ENCODE results near the gene ATP2A1.
A peak's percentile ranks its signal among the peaks of the same experiment; 100 is the strongest.

The ATP2A1 gene

DNA sequence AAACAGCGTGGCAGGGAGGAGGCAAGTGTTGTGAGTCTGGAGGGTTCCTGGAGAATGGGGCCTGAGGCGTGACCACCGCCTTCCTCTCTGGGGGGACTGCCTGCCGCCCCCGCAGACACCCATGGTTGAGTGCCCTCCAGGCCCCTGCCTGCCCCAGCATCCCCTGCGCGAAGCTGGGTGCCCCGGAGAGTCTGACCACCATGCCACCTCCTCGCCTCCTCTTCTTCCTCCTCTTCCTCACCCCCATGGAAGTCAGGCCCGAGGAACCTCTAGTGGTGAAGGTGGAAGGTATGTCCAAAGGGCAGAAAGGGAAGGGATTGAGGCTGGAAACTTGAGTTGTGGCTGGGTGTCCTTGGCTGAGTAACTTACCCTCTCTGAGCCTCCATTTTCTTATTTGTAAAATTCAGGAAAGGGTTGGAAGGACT, 53.5 kb downstream of the ATP2A1 start, which contains the start of gene CD19:
Gene CD19 (plus strand): TSS at position 171 of the 425 bp plus-strand sequence. CDS start 30 bp downstream, at position 201.
- TF ChIP-seq, protein P1, sequence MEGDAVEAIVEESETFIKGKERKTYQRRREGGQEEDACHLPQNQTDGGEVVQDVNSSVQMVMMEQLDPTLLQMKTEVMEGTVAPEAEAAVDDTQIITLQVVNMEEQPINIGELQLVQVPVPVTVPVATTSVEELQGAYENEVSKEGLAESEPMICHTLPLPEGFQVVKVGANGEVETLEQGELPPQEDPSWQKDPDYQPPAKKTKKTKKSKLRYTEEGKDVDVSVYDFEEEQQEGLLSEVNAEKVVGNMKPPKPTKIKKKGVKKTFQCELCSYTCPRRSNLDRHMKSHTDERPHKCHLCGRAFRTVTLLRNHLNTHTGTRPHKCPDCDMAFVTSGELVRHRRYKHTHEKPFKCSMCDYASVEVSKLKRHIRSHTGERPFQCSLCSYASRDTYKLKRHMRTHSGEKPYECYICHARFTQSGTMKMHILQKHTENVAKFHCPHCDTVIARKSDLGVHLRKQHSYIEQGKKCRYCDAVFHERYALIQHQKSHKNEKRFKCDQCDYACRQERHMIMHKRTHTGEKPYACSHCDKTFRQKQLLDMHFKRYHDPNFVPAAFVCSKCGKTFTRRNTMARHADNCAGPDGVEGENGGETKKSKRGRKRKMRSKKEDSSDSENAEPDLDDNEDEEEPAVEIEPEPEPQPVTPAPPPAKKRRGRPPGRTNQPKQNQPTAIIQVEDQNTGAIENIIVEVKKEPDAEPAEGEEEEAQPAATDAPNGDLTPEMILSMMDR (IDR thresholded peaks at IDR 0.05; ENCODE audit: insufficient read depth, low read length, missing control alignments): no peak
- CTCF ChIA-PET: interaction anchor here (5.7 to 5.8 kb wide), 2 partner anchors 12 kb away, joined by 44 to 48 read pairs; no protein-coding TSS in a partner anchor

DNA sequence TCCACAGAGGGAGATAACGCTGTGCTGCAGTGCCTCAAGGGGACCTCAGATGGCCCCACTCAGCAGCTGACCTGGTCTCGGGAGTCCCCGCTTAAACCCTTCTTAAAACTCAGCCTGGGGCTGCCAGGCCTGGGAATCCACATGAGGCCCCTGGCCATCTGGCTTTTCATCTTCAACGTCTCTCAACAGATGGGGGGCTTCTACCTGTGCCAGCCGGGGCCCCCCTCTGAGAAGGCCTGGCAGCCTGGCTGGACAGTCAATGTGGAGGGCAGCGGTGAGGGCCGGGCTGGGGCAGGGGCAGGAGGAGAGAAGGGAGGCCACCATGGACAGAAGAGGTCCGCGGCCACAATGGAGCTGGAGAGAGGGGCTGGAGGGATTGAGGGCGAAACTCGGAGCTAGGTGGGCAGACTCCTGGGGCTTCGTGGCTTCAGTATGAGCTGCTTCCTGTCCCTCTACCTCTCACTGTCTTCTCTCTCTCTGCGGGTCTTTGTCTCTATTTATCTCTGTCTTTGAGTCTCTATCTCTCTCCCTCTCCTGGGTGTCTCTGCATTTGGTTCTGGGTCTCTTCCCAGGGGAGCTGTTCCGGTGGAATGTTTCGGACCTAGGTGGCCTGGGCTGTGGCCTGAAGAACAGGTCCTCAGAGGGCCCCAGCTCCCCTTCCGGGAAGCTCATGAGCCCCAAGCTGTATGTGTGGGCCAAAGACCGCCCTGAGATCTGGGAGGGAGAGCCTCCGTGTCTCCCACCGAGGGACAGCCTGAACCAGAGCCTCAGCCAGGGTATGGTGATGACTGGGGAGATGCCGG, 54.3 kb downstream of the ATP2A1 start:
- TF ChIP-seq, protein P1 (IDR thresholded peaks at IDR 0.05; ENCODE audit: insufficient read depth, low read length, missing control alignments): no peak
- POLR2A ChIA-PET: no interaction called here
- CTCF ChIA-PET: interaction anchor here (1.1 to 5.7 kb wide), 2 partner anchors 9 to 12 kb away, joined by 5 to 48 read pairs; no protein-coding TSS in a partner anchor
- no peak for DNase-seq (ENCODE audit: low read depth, low spot score)
- H3K4me3 ChIP-seq (ENCODE audit: low read depth, low read length): no peak overlapping the region

More for the DNA sequence above, 53.5 kb downstream of the ATP2A1 start, which contains the start of gene CD19:
- no peak within 1 kb of the TSS for H3K4me3 ChIP-seq (ENCODE audit: low read depth, low read length)
- no peak for DNase-seq (ENCODE audit: low read depth, low spot score)
- POLR2A ChIA-PET: no interaction called here

DNA sequence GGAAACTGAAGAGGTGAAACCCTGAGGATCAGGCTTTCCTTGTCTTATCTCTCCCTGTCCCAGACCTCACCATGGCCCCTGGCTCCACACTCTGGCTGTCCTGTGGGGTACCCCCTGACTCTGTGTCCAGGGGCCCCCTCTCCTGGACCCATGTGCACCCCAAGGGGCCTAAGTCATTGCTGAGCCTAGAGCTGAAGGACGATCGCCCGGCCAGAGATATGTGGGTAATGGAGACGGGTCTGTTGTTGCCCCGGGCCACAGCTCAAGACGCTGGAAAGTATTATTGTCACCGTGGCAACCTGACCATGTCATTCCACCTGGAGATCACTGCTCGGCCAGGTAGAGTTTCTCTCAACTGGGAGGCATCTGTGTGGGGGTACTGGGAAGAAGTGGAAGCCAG, 54.9 kb downstream of the ATP2A1 start:
- TF ChIP-seq, protein P1 (IDR thresholded peaks at IDR 0.05; ENCODE audit: insufficient read depth, low read length, missing control alignments): no peak
- H3K4me3 ChIP-seq (ENCODE audit: low read depth, low read length): no peak overlapping the region
- ChIA-PET CTCF (interaction anchor here (1.1 to 5.7 kb wide), 2 partner anchors 8 to 11 kb away, joined by 5 to 48 read pairs; no protein-coding TSS in a partner anchor), POLR2A (no interaction called here)
- DNase-seq (ENCODE audit: low read depth, low spot score): no peak

DNA sequence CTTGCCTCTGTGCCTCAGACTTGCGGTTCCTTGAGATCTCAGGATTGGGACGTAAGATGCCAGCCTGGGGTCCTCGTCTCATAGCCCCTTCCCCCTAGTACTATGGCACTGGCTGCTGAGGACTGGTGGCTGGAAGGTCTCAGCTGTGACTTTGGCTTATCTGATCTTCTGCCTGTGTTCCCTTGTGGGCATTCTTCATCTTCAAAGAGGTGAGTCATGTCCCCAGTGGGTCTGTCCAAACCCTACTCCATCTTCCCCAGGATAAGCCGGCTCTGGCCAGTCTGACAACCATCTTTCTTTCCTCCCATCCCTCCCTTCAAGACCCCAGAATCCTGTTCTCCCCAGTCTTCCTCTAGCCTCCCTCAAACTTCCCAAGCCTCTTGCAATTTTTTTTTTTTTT, 57.1 kb downstream of the ATP2A1 start:
- CTCF ChIA-PET: interaction anchor here (1.3 to 5.7 kb wide), 2 partner anchors 9 to 14 kb away, joined by 3 to 48 read pairs; no protein-coding TSS in a partner anchor
- no peak for DNase-seq (ENCODE audit: low read depth, low spot score)
- TF ChIP-seq, protein P1 (IDR thresholded peaks at IDR 0.05; ENCODE audit: insufficient read depth, low read length, missing control alignments): no peak
- POLR2A ChIA-PET: no interaction called here
- H3K4me3 ChIP-seq (ENCODE audit: low read depth, low read length): no peak overlapping the region

DNA sequence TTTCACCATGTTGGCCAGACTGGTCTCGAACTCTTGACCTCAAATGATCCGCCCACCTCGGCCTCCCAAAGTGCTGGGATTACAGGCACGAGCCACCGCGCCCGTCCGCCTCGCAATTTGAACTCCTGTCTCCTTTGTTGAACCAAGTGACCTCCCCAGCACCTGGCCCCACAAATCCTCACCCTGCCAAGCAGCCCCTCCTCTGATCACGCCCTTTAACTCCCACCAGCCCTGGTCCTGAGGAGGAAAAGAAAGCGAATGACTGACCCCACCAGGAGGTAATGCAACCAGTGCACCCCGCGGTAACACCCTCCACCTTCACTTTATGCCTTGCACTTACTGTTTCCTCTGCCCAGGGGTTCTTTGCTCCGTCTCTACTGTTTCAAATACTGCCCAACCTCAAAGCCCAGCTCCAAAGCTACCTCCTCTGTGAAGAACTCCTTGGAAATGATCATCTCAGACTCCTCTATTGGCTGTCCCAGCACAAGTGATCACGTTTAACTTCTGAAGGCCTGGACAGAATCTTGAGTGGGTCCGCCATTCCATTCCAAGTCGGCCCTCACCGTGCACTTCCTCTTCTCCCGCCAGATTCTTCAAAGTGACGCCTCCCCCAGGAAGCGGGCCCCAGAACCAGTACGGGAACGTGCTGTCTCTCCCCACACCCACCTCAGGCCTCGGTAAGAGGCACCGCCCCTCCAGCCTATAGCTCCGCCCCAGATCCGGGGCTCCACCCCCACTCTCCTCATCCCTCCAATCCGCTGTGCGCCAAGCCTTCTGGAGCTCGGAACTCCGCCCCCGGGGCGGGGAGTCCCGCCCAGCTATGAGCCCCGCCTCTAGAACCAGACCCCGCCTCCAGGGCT, 57.9 kb downstream of the ATP2A1 start:
- ChIA-PET POLR2A (no interaction called here), CTCF (interaction anchor here (0.9 to 5.7 kb wide), 3 partner anchors 8 to 13 kb away, joined by 3 to 48 read pairs (median 3); no protein-coding TSS in a partner anchor)
- no peak for DNase-seq (ENCODE audit: low read depth, low spot score)
- peak overlapping the region; percentile 21 for H3K4me3 ChIP-seq (ENCODE audit: low read depth, low read length)
- TF ChIP-seq, protein P1 (IDR thresholded peaks at IDR 0.05; ENCODE audit: insufficient read depth, low read length, missing control alignments): no peak
